ENCODE data around the gene LIMA1.

- TF ChIP-seq CTCF (IDR thresholded peaks at IDR 0.05; ENCODE audit: borderline replicate concordance, extremely low read depth, low read length, poor library complexity, severe bottlenecking) (peak; percentile 20), EZH2 (IDR thresholded peaks at IDR 0.05; ENCODE audit: borderline replicate concordance, low read depth, low read length, severe bottlenecking) (no peak)
Measured at GRCh38 chr12:50261654-50262053, 21.7 kb downstream of the LIMA1 start.

Data from DND-41 (cell line).